ENCODE results near the gene TMEM106B.

GRCh38 chr7:12173671-12174070 lies 37.4 kb upstream of the TMEM106B start:
- TF ChIP-seq SMARCA5 (IDR thresholded peaks at IDR 0.05) (no peak), CTCF (IDR thresholded peaks at IDR 0.05 in 2 of 3, conservative IDR thresholded peaks at IDR 0.05 in 1 of 3; ENCODE audit: control insufficient read depth in 2 of 3, extremely low read depth in 1 of 3, insufficient read depth in 1 of 3, low read depth in 3 of 3, low read length in 3 of 3) (no peak)
